GM12865 (cell line): ENCODE results near the gene SLC22A15.

Experiments used
- DNase-seq: peaks from one replicate; pipeline ENCODE4 v3.0.0; 2010; ENCODE audit warnings: low read depth
- H3K4me3 ChIP-seq: 2 replicates; pipeline ENCODE4 v1.5.1; 2011; ENCODE audit warnings: mild to moderate bottlenecking, low read depth, low read length, control low read depth
- TF ChIP-seq, protein P1 (sequence below): IDR thresholded peaks from 2 replicates; pipeline ENCODE4 v1.5.1; 2011; ENCODE audit warnings: low read length, control low read depth, low read depth, inconsistent platforms; ENCODE audit not compliant: insufficient read depth; ENCODE audit errors: missing control alignments

SLC22A15 gene

GRCh38 chr1:116097626-116098025 lies 121.3 kb downstream of the SLC22A15 start:
- TF ChIP-seq, protein P1, sequence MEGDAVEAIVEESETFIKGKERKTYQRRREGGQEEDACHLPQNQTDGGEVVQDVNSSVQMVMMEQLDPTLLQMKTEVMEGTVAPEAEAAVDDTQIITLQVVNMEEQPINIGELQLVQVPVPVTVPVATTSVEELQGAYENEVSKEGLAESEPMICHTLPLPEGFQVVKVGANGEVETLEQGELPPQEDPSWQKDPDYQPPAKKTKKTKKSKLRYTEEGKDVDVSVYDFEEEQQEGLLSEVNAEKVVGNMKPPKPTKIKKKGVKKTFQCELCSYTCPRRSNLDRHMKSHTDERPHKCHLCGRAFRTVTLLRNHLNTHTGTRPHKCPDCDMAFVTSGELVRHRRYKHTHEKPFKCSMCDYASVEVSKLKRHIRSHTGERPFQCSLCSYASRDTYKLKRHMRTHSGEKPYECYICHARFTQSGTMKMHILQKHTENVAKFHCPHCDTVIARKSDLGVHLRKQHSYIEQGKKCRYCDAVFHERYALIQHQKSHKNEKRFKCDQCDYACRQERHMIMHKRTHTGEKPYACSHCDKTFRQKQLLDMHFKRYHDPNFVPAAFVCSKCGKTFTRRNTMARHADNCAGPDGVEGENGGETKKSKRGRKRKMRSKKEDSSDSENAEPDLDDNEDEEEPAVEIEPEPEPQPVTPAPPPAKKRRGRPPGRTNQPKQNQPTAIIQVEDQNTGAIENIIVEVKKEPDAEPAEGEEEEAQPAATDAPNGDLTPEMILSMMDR, result no peak
- DNase-seq, result no peak
- H3K4me3 ChIP-seq, result no peak overlapping the region

DNA sequence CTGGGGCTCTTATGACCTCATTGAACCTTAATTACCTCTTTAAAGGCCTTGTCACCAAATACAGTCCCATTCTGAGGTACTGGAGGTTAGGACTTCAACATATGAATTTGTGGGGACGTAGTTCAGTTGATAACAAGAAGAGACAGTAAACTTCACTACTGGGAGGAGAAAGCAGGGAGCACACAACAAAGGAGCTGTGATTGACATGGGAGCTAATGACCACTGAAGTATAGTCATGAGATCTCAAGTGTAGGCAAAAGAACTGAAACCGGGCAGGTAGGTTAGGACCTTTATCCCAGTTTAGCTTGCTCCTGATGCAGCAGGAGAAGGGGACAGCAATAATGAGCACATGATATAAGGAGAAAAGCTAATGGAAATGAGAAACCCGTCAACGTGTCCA lies 123.1 kb downstream of the SLC22A15 start:
- no peak for DNase-seq
- TF ChIP-seq, protein P1, result no peak
- H3K4me3 ChIP-seq, result no peak overlapping the region

GRCh38 chr1:116099919-116100318 lies 123.6 kb downstream of the SLC22A15 start:
- TF ChIP-seq, protein P1, result no peak
- H3K4me3 ChIP-seq, result no peak overlapping the region
- DNase-seq, result no peak

DNA sequence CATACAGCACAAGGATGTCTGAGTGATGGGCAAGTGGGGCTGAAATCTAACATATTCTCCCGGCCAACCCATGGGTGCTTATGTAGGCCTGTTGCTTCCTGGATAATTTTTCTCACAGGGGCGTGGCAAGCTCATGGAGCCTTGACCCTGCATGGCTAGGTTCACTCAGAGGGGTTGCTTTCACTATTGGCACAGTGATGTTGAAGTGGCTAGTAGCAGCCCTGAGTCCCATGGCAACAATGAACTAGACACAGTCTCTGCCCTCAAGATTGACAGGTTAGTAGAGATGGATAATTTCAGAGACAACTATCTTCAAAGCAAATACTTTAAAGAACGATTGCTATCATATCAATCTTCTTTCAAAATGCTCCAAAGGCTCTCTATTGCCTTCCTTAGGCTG lies 128.4 kb downstream of the SLC22A15 start:
- DNase-seq, result peak; percentile 29
- H3K4me3 ChIP-seq, result no peak overlapping the region
- TF ChIP-seq, protein P1, result no peak

DNA sequence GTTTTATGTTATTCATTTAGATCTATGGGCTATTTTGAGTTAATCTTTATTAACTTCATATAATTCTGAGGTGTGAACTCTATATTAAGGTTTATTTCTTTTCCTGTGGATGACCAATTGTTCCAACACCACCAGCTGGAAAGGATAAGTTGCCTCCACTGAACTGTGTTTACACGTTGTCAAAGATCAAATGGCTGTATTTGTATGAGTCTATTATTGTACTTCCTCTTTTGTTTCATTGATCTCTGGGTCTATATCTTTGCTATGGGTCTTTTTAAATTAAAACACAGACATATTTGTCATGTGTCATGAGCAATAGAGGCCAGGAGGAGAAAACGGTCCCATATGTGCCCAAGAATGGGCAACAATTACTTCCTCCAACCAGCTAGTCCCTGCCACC lies 129.7 kb downstream of the SLC22A15 start:
- TF ChIP-seq, protein P1, result no peak
- no peak for DNase-seq

GRCh38 chr1:116106646-116107045 lies 130.3 kb downstream of the SLC22A15 start:
- no peak for DNase-seq
- H3K4me3 ChIP-seq, result no peak overlapping the region
- TF ChIP-seq, protein P1, result no peak

More for the DNA sequence above, 129.7 kb downstream of the SLC22A15 start:
- H3K4me3 ChIP-seq, result no peak overlapping the region

GRCh38 chr1:116107371-116107770 lies 131.1 kb downstream of the SLC22A15 start:
- no peak overlapping the region for H3K4me3 ChIP-seq
- TF ChIP-seq, protein P1, result no peak
- no peak for DNase-seq
